Lung microvascular endothelial cell (primary cell): ENCODE data around the gene TLN1. TPM values are rescaled to one million over a fixed set of nuclear protein-coding genes. Genes with fewer than 3 reads are reported as not detected.

ENCODE experiments used
- DNase-seq, 2 donors: peaks; one replicate each; pipeline versions ENCODE4 v3.0.0 to v3.0.0-alpha.2; 2010; ENCODE audit warnings: low read depth in 2 of 2
- total RNA-seq: library from RNA; depleted of rRNA; stranded (reverse); fragments of >200 nt; gene quantifications from 2 replicates; pipeline ENCODE4 v1.2.1, GENCODE V29; 2014

TLN1 gene
- total RNA-seq, 1 donor from 2014 or later = 180 TPM

GRCh38 chr9:35729101-35729500 is 2.9 kb downstream of the TLN1 start:
- DNase-seq = no peak

- peak; percentile 32 to 82 for DNase-seq
These were observed 3.7 kb downstream of the TLN1 start for GRCh38 chr9:35728041-35728971.

- DNase-seq = peak in 1 of 2 donors; percentile 60
These were observed 4.3 kb downstream of the TLN1 start for GRCh38 chr9:35727676-35728040.

- DNase-seq = peak; percentile 56 to 71
These were observed 5.1 kb downstream of the TLN1 start for GRCh38 chr9:35726931-35727330.

- no peak for DNase-seq
These were observed 6.6 kb downstream of the TLN1 start for GRCh38 chr9:35725362-35725761.

GRCh38 chr9:35723908-35724307 is 8.1 kb downstream of the TLN1 start:
- no peak for DNase-seq

- no peak for DNase-seq
These were observed 8.6 kb downstream of the TLN1 start for GRCh38 chr9:35723426-35723825.

- DNase-seq = no peak
These were observed 12.4 kb downstream of the TLN1 start for GRCh38 chr9:35719546-35719945.

GRCh38 chr9:35718721-35719511 is 13.1 kb downstream of the TLN1 start:
- no peak for DNase-seq

GRCh38 chr9:35717132-35717870 is 14.7 kb downstream of the TLN1 start:
- DNase-seq = no peak

- no peak for DNase-seq
These were observed 15.8 kb downstream of the TLN1 start for GRCh38 chr9:35716230-35716629.

GRCh38 chr9:35714579-35715252 is 17.3 kb downstream of the TLN1 start:
- DNase-seq = no peak

- DNase-seq = no peak
These were observed 17.9 kb downstream of the TLN1 start for GRCh38 chr9:35714123-35714522.

- DNase-seq = no peak
These were observed 18.4 kb downstream of the TLN1 start for GRCh38 chr9:35713578-35713977.

GRCh38 chr9:35712762-35713400 is 19.1 kb downstream of the TLN1 start:
- DNase-seq = no peak

- DNase-seq = no peak
These were observed 20.2 kb downstream of the TLN1 start for GRCh38 chr9:35711501-35712428.

GRCh38 chr9:35710818-35711500 is 21.0 kb downstream of the TLN1 start:
- DNase-seq = no peak

GRCh38 chr9:35708146-35708545 is 23.8 kb downstream of the TLN1 start:
- no peak for DNase-seq

GRCh38 chr9:35706951-35707350 is 25.0 kb downstream of the TLN1 start:
- no peak for DNase-seq
